GM20000 (cell line): ENCODE results near the gene NDUFAF8.

Source experiments
- DNase-seq: peaks from one replicate; pipeline ENCODE4 v3.0.0; 2012; ENCODE audit warnings: low spot score
- TF ChIP-seq, protein P1 (sequence below): IDR thresholded peaks from 2 replicates; pipeline ENCODE4 v1.5.1; 2012; ENCODE audit warnings: mild to moderate bottlenecking, control low read depth; ENCODE audit errors: extremely low read depth, missing control alignments

The NDUFAF8 gene

DNA sequence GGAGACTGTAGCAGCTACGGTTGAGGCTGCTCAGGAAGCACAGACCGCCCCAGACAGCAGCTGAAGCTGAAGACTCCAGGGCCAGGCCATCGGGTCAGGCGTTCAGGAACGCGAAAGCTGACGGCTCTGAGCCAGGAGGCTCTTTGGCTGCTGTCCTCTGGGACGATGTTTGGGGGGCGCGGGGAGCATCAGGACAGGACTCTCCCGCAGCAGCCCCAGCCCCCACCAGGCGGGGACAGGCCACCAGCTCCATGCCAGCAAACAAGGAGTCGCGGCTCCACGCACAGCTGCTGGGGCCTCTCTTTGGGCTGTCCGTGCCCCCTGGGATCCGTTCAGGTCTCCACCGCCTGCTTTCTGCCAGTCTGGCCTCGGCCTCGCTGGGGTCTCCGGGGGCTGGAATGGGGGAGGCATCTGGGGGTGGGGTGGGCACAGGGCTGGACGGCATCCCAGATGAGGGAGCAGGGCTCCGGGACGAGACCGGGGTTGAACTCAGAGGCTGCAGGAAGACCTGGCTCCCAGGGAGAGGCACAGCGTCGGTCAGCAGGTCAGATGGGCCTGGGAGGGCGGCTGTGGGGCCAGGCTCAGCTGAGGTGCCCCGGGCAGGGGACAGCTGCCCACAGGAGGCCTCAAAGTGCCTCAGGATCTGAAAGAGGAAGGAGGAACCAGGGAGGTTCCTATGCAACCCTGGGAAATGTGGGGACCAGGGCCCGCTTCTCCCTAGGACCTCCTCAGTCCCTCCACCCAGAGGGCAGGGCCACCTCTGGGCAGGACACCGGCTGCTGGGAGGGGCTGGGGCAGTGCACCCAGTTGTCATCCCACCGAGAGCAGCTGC is 10.1 kb upstream of the NDUFAF8 start:
- no peak for DNase-seq
- TF ChIP-seq, protein P1, sequence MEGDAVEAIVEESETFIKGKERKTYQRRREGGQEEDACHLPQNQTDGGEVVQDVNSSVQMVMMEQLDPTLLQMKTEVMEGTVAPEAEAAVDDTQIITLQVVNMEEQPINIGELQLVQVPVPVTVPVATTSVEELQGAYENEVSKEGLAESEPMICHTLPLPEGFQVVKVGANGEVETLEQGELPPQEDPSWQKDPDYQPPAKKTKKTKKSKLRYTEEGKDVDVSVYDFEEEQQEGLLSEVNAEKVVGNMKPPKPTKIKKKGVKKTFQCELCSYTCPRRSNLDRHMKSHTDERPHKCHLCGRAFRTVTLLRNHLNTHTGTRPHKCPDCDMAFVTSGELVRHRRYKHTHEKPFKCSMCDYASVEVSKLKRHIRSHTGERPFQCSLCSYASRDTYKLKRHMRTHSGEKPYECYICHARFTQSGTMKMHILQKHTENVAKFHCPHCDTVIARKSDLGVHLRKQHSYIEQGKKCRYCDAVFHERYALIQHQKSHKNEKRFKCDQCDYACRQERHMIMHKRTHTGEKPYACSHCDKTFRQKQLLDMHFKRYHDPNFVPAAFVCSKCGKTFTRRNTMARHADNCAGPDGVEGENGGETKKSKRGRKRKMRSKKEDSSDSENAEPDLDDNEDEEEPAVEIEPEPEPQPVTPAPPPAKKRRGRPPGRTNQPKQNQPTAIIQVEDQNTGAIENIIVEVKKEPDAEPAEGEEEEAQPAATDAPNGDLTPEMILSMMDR = no peak

DNA sequence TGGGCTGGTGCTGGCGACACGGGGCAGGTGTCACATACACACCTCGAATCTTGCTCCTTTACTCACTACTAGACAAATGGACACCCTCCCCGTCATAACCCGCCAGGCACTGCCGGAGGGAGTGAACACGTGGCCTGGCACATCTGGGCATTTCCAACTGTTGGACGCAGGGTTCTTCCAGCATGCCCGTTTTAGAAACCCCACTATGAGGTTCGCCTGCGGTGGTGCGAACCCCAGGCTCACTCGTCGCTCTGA is 9.5 kb upstream of the NDUFAF8 start:
- DNase-seq = no peak
- TF ChIP-seq, protein P1 = no peak

DNA sequence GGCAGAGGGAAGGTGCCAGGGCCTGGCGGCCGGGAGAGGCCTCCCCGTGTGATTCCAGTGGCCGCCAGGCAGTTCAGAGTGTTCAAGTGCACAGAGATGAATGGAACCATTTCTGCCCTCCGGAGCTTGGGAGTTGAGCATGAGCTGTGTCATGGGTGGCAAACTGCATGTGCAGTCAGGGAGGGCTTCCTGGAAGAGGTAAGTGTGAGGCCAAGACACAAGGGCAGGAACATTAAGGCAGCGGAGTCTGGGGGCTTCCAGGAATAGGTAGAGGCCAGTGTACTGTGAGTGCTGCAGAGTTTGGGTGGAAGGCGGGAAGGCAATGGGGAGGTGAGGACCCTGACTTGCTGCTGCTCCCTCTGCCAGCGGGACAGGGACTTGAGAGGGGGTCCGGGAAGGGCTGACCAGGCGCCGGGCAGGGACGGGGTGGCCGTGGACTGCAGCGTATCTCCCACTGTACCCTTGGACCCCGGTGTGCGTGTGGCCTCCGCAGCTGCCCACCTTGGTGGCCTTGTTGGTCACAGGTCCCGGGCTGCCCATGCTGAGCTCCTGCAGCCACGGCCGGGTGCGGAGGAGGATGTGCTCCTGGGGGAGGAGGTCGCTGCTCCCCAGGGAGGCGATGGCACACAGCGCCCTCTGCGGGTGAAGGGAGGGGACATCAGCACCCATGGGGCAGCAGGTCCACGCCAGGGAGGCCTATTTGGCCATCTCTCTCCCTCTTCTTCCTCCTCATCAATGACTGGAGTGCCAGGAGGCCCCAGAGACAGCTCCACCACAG is 8.9 kb upstream of the NDUFAF8 start:
- DNase-seq = no peak

DNA sequence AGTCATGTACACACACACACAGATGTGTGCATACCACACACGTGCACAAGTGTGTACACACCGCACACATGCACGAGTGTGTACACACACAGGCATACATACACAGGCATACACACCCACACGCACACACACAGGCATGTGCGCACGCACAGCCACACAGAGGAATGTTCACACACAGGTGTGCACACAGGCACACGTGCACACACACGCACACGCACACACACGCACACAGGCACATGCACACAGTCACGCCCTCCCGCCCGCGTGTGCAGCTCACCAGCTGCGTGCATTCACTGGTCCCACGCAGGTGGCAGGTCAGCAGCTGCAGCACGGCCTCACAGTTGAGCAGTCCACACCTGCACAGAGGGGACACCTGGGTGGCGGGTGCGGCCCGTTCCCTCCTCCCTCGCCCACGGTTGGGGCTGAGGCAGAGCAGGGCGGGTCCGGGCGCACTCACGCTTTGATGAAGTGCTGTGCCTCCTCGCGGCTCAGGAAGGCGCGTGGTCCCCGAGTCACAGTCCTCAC is 7.9 kb upstream of the NDUFAF8 start:
- TF ChIP-seq, protein P1 = no peak
- no peak for DNase-seq

More for the DNA sequence above, 8.9 kb upstream of the NDUFAF8 start:
- TF ChIP-seq, protein P1 = peak; percentile 4

DNA sequence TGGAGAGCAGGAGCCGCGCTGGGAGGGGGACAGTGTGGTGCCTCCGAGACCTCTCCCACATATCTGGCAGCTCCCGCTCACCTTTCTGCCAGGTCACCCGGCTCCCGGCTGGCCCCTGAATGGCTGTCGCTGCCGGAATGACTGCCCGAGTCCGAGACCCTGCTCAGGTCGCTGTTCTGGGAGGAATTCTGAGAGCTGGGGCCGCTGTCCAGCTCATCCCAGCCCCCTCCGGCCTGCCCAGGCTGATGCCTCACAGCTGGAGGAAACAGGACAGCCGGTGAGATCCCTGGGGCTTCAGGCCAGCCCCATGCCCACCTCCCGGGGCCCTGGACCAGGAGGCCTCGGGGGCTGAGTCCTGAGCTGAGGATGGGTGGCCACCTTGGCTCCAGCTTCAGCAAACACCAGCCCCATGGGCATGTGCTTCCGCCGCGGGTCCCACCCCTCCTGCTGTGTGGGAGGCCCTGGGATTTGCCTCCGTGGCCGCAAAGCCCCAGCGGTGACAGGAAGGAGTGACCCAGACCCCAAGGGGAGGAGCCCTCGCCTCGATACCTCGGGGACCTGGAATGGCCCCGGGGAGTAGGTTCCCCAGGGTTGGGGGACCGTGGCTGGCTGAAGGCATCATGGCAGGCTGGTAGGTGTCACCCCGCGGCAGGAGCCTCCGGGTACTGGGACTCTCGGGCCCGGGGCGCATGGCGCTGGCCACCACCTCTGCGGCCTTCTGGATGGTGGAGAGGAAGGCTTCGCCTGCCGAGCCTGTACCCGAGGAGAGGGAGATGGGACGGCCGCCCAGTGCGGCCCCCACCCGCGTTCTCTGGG is 7.1 kb upstream of the NDUFAF8 start:
- TF ChIP-seq, protein P1 = no peak
- DNase-seq = no peak

DNA sequence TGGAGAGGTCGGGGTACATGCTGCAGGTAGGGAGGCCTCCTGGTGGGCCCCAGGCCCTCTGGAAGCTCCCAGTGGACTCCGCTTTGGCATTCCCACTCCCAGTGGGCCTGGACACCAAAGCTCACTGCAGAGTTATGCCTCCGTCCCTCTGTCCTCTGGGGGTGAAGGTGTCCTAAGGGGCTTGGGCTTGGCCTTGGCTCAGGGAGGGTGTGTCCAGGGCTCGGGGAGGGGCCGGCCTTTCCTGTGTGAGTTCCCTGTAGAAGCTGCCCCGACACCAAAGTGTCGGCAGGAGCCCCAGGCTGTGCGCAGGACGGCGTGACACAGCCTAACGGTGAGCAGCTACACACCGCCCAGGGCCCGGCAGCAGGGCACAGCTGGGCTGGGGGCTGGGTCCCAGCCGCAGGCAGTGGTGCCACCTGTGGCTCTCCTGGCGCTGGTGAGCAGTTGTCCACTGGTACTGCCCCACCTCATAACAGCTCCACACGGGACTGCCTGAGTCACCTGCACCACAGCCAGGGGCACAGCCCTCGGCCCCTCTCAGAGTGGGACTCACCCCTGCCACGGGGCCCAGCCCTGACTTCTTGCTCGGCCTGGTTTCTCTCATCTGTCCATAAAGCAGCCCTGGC is 6.4 kb upstream of the NDUFAF8 start:
- TF ChIP-seq, protein P1 = no peak
- no peak for DNase-seq
